Measurements from ENCODE around the gene NOS1.

NOS1 gene

GRCh38 chr12:117342247-117342646 lies 19.2 kb downstream of the NOS1 start:
- Histone ChIP-seq H3K27me3 (ENCODE audit: control insufficient read depth, insufficient read depth, low read length) (no peaks in the 10 kb centered on the region), H3K4me1 (ENCODE audit: control insufficient read depth, insufficient read depth, low read length) (no peaks in the 10 kb centered on the region), H3K27ac (ENCODE audit: low read depth, low read length) (no peak overlapping the region), H3K4me3 (ENCODE audit: low read length) (no peak overlapping the region), H3K9ac (ENCODE audit: low read length) (no peak overlapping the region), H3K36me3 (ENCODE audit: control insufficient read depth, insufficient read depth, low read length) (no peaks in the 10 kb centered on the region)

GRCh38 chr12:117339104-117339503 lies 22.3 kb downstream of the NOS1 start:
- H3K4me3 ChIP-seq (ENCODE audit: low read length), result no peak overlapping the region
- no peaks in the 10 kb centered on the region for H3K4me1 ChIP-seq (ENCODE audit: control insufficient read depth, insufficient read depth, low read length)
- no peaks in the 10 kb centered on the region for H3K36me3 ChIP-seq (ENCODE audit: control insufficient read depth, insufficient read depth, low read length)
- peaks cover 3% of the 10 kb centered on the region for H3K27me3 ChIP-seq (ENCODE audit: control insufficient read depth, insufficient read depth, low read length)
- no peak overlapping the region for H3K9ac ChIP-seq (ENCODE audit: low read length)
- H3K27ac ChIP-seq (ENCODE audit: low read depth, low read length), result no peak overlapping the region

- H3K36me3 ChIP-seq (ENCODE audit: control insufficient read depth, insufficient read depth, low read length), result no peaks in the 10 kb centered on the region
- H3K4me1 ChIP-seq (ENCODE audit: control insufficient read depth, insufficient read depth, low read length), result no peaks in the 10 kb centered on the region
- H3K27ac ChIP-seq (ENCODE audit: low read depth, low read length), result no peak overlapping the region
- H3K27me3 ChIP-seq (ENCODE audit: control insufficient read depth, insufficient read depth, low read length), result peaks cover 8% of the 10 kb centered on the region
- H3K9ac ChIP-seq (ENCODE audit: low read length), result no peak overlapping the region
- H3K4me3 ChIP-seq (ENCODE audit: low read length), result no peak overlapping the region
These were observed 26.4 kb downstream of the NOS1 start for GRCh38 chr12:117334855-117335587.

- Histone ChIP-seq H3K36me3 (ENCODE audit: control insufficient read depth, insufficient read depth, low read length) (no peaks in the 10 kb centered on the region), H3K27me3 (ENCODE audit: control insufficient read depth, insufficient read depth, low read length) (peaks cover 8% of the 10 kb centered on the region), H3K4me1 (ENCODE audit: control insufficient read depth, insufficient read depth, low read length) (no peaks in the 10 kb centered on the region), H3K27ac (ENCODE audit: low read depth, low read length) (no peak overlapping the region), H3K4me3 (ENCODE audit: low read length) (no peak overlapping the region), H3K9ac (ENCODE audit: low read length) (no peak overlapping the region)
These were observed 27.4 kb downstream of the NOS1 start for GRCh38 chr12:117334051-117334450.

GRCh38 chr12:117333331-117333881 lies 28.0 kb downstream of the NOS1 start:
- peaks cover 8% of the 10 kb centered on the region for H3K27me3 ChIP-seq (ENCODE audit: control insufficient read depth, insufficient read depth, low read length)
- H3K4me1 ChIP-seq (ENCODE audit: control insufficient read depth, insufficient read depth, low read length), result no peaks in the 10 kb centered on the region
- H3K36me3 ChIP-seq (ENCODE audit: control insufficient read depth, insufficient read depth, low read length), result no peaks in the 10 kb centered on the region
- H3K27ac ChIP-seq (ENCODE audit: low read depth, low read length), result no peak overlapping the region
- no peak overlapping the region for H3K4me3 ChIP-seq (ENCODE audit: low read length)
- H3K9ac ChIP-seq (ENCODE audit: low read length), result no peak overlapping the region

- Histone ChIP-seq H3K4me3 (ENCODE audit: low read length) (no peak overlapping the region), H3K27me3 (ENCODE audit: control insufficient read depth, insufficient read depth, low read length) (peaks cover 8% of the 10 kb centered on the region), H3K36me3 (ENCODE audit: control insufficient read depth, insufficient read depth, low read length) (no peaks in the 10 kb centered on the region), H3K27ac (ENCODE audit: low read depth, low read length) (no peak overlapping the region), H3K4me1 (ENCODE audit: control insufficient read depth, insufficient read depth, low read length) (no peaks in the 10 kb centered on the region), H3K9ac (ENCODE audit: low read length) (no peak overlapping the region)
These were observed 29.7 kb downstream of the NOS1 start for GRCh38 chr12:117331691-117332090.

- Histone ChIP-seq H3K36me3 (ENCODE audit: control insufficient read depth, insufficient read depth, low read length) (no peaks in the 10 kb centered on the region), H3K4me1 (ENCODE audit: control insufficient read depth, insufficient read depth, low read length) (no peaks in the 10 kb centered on the region), H3K27me3 (ENCODE audit: control insufficient read depth, insufficient read depth, low read length) (peaks cover 5% of the 10 kb centered on the region)
These were observed 30.8 kb downstream of the NOS1 start for GRCh38 chr12:117330441-117331113.

GRCh38 chr12:117329756-117330155 lies 31.7 kb downstream of the NOS1 start:
- H3K9ac ChIP-seq (ENCODE audit: low read length), result no peak overlapping the region
- no peaks in the 10 kb centered on the region for H3K4me1 ChIP-seq (ENCODE audit: control insufficient read depth, insufficient read depth, low read length)
- no peaks in the 10 kb centered on the region for H3K36me3 ChIP-seq (ENCODE audit: control insufficient read depth, insufficient read depth, low read length)
- no peak overlapping the region for H3K27ac ChIP-seq (ENCODE audit: low read depth, low read length)
- no peak overlapping the region for H3K4me3 ChIP-seq (ENCODE audit: low read length)
- H3K27me3 ChIP-seq (ENCODE audit: control insufficient read depth, insufficient read depth, low read length), result peaks cover 5% of the 10 kb centered on the region

More at GRCh38 chr12:117330441-117331113, 30.8 kb downstream of the NOS1 start:
- no peak overlapping the region for H3K4me3 ChIP-seq (ENCODE audit: low read length)
- H3K9ac ChIP-seq (ENCODE audit: low read length), result no peak overlapping the region
- H3K27ac ChIP-seq (ENCODE audit: low read depth, low read length), result no peak overlapping the region

GRCh38 chr12:117328556-117329100 lies 32.8 kb downstream of the NOS1 start:
- H3K4me3 ChIP-seq (ENCODE audit: low read length), result no peak overlapping the region
- H3K27ac ChIP-seq (ENCODE audit: low read depth, low read length), result no peak overlapping the region
- H3K4me1 ChIP-seq (ENCODE audit: control insufficient read depth, insufficient read depth, low read length), result no peaks in the 10 kb centered on the region
- H3K36me3 ChIP-seq (ENCODE audit: control insufficient read depth, insufficient read depth, low read length), result no peaks in the 10 kb centered on the region
- no peak overlapping the region for H3K9ac ChIP-seq (ENCODE audit: low read length)
- peaks cover 5% of the 10 kb centered on the region for H3K27me3 ChIP-seq (ENCODE audit: control insufficient read depth, insufficient read depth, low read length)

- no peaks in the 10 kb centered on the region for H3K36me3 ChIP-seq (ENCODE audit: control insufficient read depth, insufficient read depth, low read length)
- no peaks in the 10 kb centered on the region for H3K4me1 ChIP-seq (ENCODE audit: control insufficient read depth, insufficient read depth, low read length)
- H3K27me3 ChIP-seq (ENCODE audit: control insufficient read depth, insufficient read depth, low read length), result no peaks in the 10 kb centered on the region
- no peak overlapping the region for H3K27ac ChIP-seq (ENCODE audit: low read depth, low read length)
- H3K9ac ChIP-seq (ENCODE audit: low read length), result no peak overlapping the region
- H3K4me3 ChIP-seq (ENCODE audit: low read length), result no peak overlapping the region
These were observed 39.0 kb downstream of the NOS1 start for GRCh38 chr12:117322428-117322827.

GRCh38 chr12:117321572-117321971 lies 39.9 kb downstream of the NOS1 start:
- no peak overlapping the region for H3K27ac ChIP-seq (ENCODE audit: low read depth, low read length)
- H3K4me1 ChIP-seq (ENCODE audit: control insufficient read depth, insufficient read depth, low read length), result no peaks in the 10 kb centered on the region
- no peaks in the 10 kb centered on the region for H3K27me3 ChIP-seq (ENCODE audit: control insufficient read depth, insufficient read depth, low read length)
- no peaks in the 10 kb centered on the region for H3K36me3 ChIP-seq (ENCODE audit: control insufficient read depth, insufficient read depth, low read length)
- H3K4me3 ChIP-seq (ENCODE audit: low read length), result no peak overlapping the region
- H3K9ac ChIP-seq (ENCODE audit: low read length), result no peak overlapping the region

- H3K4me1 ChIP-seq (ENCODE audit: control insufficient read depth, insufficient read depth, low read length), result no peaks in the 10 kb centered on the region
- H3K27me3 ChIP-seq (ENCODE audit: control insufficient read depth, insufficient read depth, low read length), result no peaks in the 10 kb centered on the region
- no peak overlapping the region for H3K4me3 ChIP-seq (ENCODE audit: low read length)
- H3K9ac ChIP-seq (ENCODE audit: low read length), result no peak overlapping the region
- no peaks in the 10 kb centered on the region for H3K36me3 ChIP-seq (ENCODE audit: control insufficient read depth, insufficient read depth, low read length)
- no peak overlapping the region for H3K27ac ChIP-seq (ENCODE audit: low read depth, low read length)
These were observed 42.8 kb downstream of the NOS1 start for GRCh38 chr12:117318591-117318990.
